ENCODE measurements around the gene HIGD1B.

The HIGD1B gene

GRCh38 chr17:44837196-44837595, 10.5 kb upstream of the HIGD1B start:
- DNase-seq (ENCODE audit: low read depth in 2 of 2) = no peak

GRCh38 chr17:44840274-44840673, 7.4 kb upstream of the HIGD1B start:
- DNase-seq (ENCODE audit: low read depth in 2 of 2) = no peak

GRCh38 chr17:44840936-44841335, 6.7 kb upstream of the HIGD1B start:
- peak in 1 of 2 donors; percentile 13 for DNase-seq (ENCODE audit: low read depth in 2 of 2)

GRCh38 chr17:44842748-44843147, 4.9 kb upstream of the HIGD1B start:
- no peak for DNase-seq (ENCODE audit: low read depth in 2 of 2)

- no peak for DNase-seq (ENCODE audit: low read depth in 2 of 2)
These were observed 3.3 kb upstream of the HIGD1B start for GRCh38 chr17:44844390-44844830.

GRCh38 chr17:44846206-44846605, 1.5 kb upstream of the HIGD1B start:
- no peak for DNase-seq (ENCODE audit: low read depth in 2 of 2)

- no peak for DNase-seq (ENCODE audit: low read depth in 2 of 2)
These were observed 643 bp downstream of the HIGD1B start for GRCh38 chr17:44848257-44848795.

GRCh38 chr17:44848961-44849489, 1.3 kb downstream of the HIGD1B start:
- no peak for DNase-seq (ENCODE audit: low read depth in 2 of 2)

GRCh38 chr17:44850025-44850424, 2.3 kb downstream of the HIGD1B start:
- DNase-seq (ENCODE audit: low read depth in 2 of 2) = no peak

- DNase-seq (ENCODE audit: low read depth in 2 of 2) = no peak
These were observed 2.9 kb downstream of the HIGD1B start for GRCh38 chr17:44850612-44851011.

GRCh38 chr17:44854192-44854591, 6.5 kb downstream of the HIGD1B start:
- DNase-seq (ENCODE audit: low read depth in 2 of 2) = no peak

- no peak for DNase-seq (ENCODE audit: low read depth in 2 of 2)
These were observed 12.0 kb downstream of the HIGD1B start for GRCh38 chr17:44859701-44860100.

- DNase-seq (ENCODE audit: low read depth in 2 of 2) = no peak
These were observed 14.7 kb downstream of the HIGD1B start for GRCh38 chr17:44862278-44862914.

- no peak for DNase-seq (ENCODE audit: low read depth in 2 of 2)
These were observed 15.6 kb downstream of the HIGD1B start for GRCh38 chr17:44863061-44863918.

GRCh38 chr17:44864831-44865230, 17.1 kb downstream of the HIGD1B start:
- DNase-seq (ENCODE audit: low read depth in 2 of 2) = no peak

GRCh38 chr17:44865231-44865660, 17.6 kb downstream of the HIGD1B start:
- DNase-seq (ENCODE audit: low read depth in 2 of 2) = peak; percentile 8 to 32

- DNase-seq (ENCODE audit: low read depth in 2 of 2) = no peak
These were observed 18.2 kb downstream of the HIGD1B start for GRCh38 chr17:44865931-44866330.

GRCh38 chr17:44867841-44868240, 20.2 kb downstream of the HIGD1B start:
- no peak for DNase-seq (ENCODE audit: low read depth in 2 of 2)

GRCh38 chr17:44871556-44871955, 23.9 kb downstream of the HIGD1B start:
- no peak for DNase-seq (ENCODE audit: low read depth in 2 of 2)

- no peak for DNase-seq (ENCODE audit: low read depth in 2 of 2)
These were observed 24.6 kb downstream of the HIGD1B start for GRCh38 chr17:44872131-44872768.

- DNase-seq (ENCODE audit: low read depth in 2 of 2) = no peak
These were observed 28.1 kb downstream of the HIGD1B start for GRCh38 chr17:44875761-44876160.

GRCh38 chr17:44877121-44877520, 29.4 kb downstream of the HIGD1B start:
- no peak for DNase-seq (ENCODE audit: low read depth in 2 of 2)
